Effector memory CD4-positive, alpha-beta T cell (primary cell): ENCODE measurements around the gene DHX34.
"Not testable (repeated sequence)": the region's sequence is repeated elsewhere in the genome, so short reads cannot be mapped to it uniquely, and the experiment has no call there.

Experiments
- DNase-seq, 3 donors: peaks; one replicate each; pipeline ENCODE4 v3.0.0-alpha.2; 2020
- H3K27ac ChIP-seq: 2 replicates; pipeline ENCODE4 v1.7.0; 2013; ENCODE audit warnings: mild to moderate bottlenecking, low read length, moderate library complexity; ENCODE audit not compliant: insufficient read depth, poor library complexity, severe bottlenecking
- H3K27me3 ChIP-seq: replicated peaks from 2 replicates; pipeline ENCODE4 v1.7.0; 2013; ENCODE audit warnings: mild to moderate bottlenecking, low read length; ENCODE audit not compliant: insufficient read depth, control insufficient read depth, poor library complexity, severe bottlenecking
- H3K36me3 ChIP-seq: 2 replicates; pipeline ENCODE4 v1.7.0; 2013; ENCODE audit warnings: mild to moderate bottlenecking, low read length, moderate library complexity; ENCODE audit not compliant: control insufficient read depth, insufficient read depth
- H3K4me1 ChIP-seq: 2 replicates; pipeline ENCODE4 v1.7.0; 2013; ENCODE audit warnings: low read length, mild to moderate bottlenecking; ENCODE audit not compliant: control insufficient read depth, insufficient read depth, poor library complexity, severe bottlenecking
- H3K4me3 ChIP-seq: 2 replicates; pipeline ENCODE4 v1.7.0; 2013; ENCODE audit warnings: low read length, low read depth, mild to moderate bottlenecking; ENCODE audit not compliant: insufficient read depth, poor library complexity, severe bottlenecking
- H3K9me3 ChIP-seq: 2 replicates; pipeline ENCODE4 v1.7.0; 2013; ENCODE audit warnings: mild to moderate bottlenecking, low read length, moderate library complexity; ENCODE audit not compliant: control insufficient read depth

DHX34 gene

DNA sequence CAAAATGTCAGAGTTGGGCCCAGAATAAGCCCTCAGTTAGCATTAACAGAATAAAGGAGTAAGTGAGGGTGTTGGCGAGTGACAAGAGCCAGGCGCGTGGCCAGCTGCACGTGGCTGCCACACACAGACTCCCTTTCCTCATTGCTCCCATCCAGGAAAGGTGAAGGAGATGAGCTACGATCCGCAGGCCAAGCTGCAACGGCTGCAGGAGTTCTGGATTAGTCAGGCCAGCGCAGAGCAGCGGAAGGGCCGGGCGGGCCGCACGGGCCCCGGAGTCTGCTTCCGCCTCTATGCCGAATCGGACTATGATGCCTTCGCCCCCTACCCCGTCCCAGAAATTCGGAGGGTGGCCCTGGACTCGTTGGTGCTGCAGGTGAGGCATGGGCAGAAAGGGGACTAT lies 13.2 kb downstream of the DHX34 start:
- no peak overlapping the region for H3K27ac ChIP-seq
- H3K4me1 ChIP-seq, result no peaks in the 10 kb centered on the region
- H3K36me3 ChIP-seq, result peaks cover 69% of the 10 kb centered on the region
- DNase-seq, result no peak
- no peak overlapping the region for H3K4me3 ChIP-seq
- H3K9me3 ChIP-seq, result no peaks in the 10 kb centered on the region
- no peaks in the 10 kb centered on the region for H3K27me3 ChIP-seq

DNA sequence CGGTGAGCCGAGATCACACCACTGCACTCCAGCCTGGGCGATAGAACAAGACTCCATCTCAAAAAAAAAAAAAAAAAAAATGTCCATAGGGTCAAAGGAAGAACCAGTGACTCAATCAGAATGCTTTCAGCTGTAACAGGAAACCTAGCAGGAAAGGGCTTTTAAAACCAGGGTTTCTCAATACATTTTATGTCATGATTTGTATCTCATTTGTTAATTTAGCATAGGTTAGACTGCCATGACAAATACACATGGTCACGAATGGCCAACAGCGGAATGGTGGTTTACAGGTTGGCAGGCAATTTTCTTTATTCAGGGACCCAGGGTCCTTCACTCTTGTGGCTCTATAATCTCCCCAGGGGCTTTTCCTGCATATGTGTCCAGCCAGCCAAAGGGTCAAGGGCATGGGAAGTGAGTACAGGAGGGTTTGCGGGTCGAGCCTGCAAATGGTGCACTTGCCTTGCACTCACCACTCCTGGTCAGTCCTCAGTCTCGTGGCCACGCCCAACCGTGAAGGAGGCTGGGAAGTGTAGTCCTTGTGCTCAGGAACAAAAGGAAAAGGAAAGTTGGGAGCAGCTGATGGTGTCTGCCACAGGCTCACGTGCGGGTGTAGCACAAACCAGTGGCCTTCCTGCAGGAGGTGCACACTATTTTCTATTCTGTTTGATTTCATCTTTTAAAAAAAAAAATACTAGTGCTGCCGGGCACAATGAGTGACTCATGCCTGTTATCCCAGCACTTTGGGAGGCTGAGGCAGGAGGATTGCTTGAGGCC lies 14.8 kb downstream of the DHX34 start:
- no peaks in the 10 kb centered on the region for H3K27me3 ChIP-seq
- peaks cover 55% of the 10 kb centered on the region for H3K36me3 ChIP-seq
- no peak for DNase-seq
- no peak overlapping the region for H3K4me3 ChIP-seq
- no peak overlapping the region for H3K27ac ChIP-seq
- no peaks in the 10 kb centered on the region for H3K4me1 ChIP-seq
- H3K9me3 ChIP-seq, result no peaks in the 10 kb centered on the region

DNA sequence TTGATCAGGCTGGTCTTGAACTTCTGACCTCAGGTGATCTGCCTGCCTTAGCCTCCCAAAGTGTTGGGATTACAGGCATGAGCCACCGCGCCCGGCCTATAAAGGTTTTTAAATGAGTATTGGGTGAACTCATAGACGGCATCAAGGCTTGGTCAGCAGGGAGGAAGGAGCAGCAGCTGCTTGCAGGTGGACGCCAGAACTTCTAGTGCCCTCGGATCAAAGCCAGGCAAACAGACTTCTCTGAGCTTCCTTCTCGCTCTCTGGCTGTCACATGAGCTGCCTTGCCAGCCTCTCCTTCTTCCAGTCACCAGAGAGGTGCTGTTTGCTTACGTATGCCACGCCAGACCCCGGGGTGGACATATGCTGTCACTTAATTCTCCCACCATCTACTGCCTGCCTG lies 16.3 kb downstream of the DHX34 start:
- not testable (repeated sequence) for DNase-seq, H3K4me1 ChIP-seq, H3K9me3 ChIP-seq, H3K27me3 ChIP-seq, H3K4me3 ChIP-seq, H3K27ac ChIP-seq
- peaks cover 55% of the 10 kb centered on the region for H3K36me3 ChIP-seq

DNA sequence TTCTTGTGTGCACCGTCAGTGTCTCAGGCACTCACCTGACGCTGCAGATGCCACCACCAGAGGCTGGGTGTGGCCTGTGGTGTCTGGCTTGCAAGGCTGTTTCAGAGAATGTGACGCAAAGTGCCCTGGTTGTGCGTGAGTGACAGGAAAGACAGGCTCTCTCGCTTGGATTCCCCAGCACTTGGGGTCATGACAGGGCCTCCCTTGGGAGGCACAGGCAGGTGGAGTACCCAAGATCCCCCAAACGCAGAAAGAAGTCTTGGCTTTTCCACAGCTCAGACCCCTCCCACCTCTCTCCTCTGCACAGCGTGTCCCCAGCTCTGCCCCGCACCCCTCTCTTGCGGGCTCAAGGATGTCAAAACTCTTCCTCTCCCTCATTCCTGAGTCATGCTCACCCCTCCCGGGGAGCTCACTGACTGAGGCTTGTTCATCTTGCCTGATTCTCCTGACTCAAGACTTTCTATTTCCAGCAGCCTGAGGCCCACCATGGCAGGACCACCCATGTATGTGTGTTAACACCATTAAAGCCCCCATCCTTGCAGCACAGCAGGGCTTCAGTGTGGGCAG lies 21.0 kb downstream of the DHX34 start:
- H3K9me3 ChIP-seq, result no peaks in the 10 kb centered on the region
- no peak for DNase-seq
- no peaks in the 10 kb centered on the region for H3K4me1 ChIP-seq
- peaks cover 53% of the 10 kb centered on the region for H3K36me3 ChIP-seq
- H3K27me3 ChIP-seq, result no peaks in the 10 kb centered on the region
- H3K27ac ChIP-seq, result no peak overlapping the region
- H3K4me3 ChIP-seq, result no peak overlapping the region

DNA sequence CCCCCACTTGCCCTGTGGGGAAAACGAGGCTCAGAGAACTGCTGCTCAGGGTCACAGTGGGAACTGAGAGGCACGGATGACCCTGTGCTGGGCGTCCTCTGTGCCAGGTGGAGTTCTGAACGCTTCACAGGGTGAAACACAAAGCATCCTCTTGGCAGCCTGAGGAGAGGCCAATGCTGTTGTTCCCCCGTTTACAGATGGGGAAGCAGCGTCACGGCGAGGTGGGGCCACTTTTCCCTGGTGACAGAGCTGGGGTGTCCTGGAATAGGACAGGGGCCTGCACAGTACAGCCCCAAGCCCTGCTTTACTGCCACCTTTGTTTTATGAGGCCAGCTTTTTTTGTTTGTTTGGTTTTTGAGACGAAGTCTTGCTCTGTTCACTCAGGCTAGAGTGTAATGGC lies 22.1 kb downstream of the DHX34 start:
- no peak overlapping the region for H3K4me3 ChIP-seq
- H3K27me3 ChIP-seq, result no peaks in the 10 kb centered on the region
- no peaks in the 10 kb centered on the region for H3K9me3 ChIP-seq
- H3K36me3 ChIP-seq, result peaks cover 64% of the 10 kb centered on the region
- no peak overlapping the region for H3K27ac ChIP-seq
- H3K4me1 ChIP-seq, result no peaks in the 10 kb centered on the region
- no peak for DNase-seq

DNA sequence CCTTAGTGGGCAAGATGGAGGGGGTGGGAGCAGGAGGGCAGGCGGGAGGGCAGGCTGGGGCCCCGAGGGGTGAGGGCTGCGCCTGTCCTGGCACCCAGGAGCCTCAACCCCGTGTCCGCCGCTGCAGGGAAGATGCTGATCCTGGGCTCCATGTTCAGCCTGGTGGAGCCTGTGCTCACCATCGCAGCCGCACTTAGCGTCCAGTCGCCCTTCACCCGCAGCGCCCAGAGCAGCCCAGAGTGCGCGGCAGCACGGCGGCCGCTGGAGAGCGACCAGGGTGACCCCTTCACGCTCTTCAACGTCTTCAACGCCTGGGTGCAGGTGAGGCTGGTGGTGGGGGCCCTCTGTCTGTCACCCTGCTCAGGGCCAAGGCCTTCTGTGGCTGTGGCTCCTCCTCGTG lies 23.5 kb downstream of the DHX34 start:
- no peaks in the 10 kb centered on the region for H3K27me3 ChIP-seq
- no peaks in the 10 kb centered on the region for H3K4me1 ChIP-seq
- peaks cover 76% of the 10 kb centered on the region for H3K36me3 ChIP-seq
- no peak overlapping the region for H3K27ac ChIP-seq
- H3K4me3 ChIP-seq, result no peak overlapping the region
- no peaks in the 10 kb centered on the region for H3K9me3 ChIP-seq
- DNase-seq, result no peak

DNA sequence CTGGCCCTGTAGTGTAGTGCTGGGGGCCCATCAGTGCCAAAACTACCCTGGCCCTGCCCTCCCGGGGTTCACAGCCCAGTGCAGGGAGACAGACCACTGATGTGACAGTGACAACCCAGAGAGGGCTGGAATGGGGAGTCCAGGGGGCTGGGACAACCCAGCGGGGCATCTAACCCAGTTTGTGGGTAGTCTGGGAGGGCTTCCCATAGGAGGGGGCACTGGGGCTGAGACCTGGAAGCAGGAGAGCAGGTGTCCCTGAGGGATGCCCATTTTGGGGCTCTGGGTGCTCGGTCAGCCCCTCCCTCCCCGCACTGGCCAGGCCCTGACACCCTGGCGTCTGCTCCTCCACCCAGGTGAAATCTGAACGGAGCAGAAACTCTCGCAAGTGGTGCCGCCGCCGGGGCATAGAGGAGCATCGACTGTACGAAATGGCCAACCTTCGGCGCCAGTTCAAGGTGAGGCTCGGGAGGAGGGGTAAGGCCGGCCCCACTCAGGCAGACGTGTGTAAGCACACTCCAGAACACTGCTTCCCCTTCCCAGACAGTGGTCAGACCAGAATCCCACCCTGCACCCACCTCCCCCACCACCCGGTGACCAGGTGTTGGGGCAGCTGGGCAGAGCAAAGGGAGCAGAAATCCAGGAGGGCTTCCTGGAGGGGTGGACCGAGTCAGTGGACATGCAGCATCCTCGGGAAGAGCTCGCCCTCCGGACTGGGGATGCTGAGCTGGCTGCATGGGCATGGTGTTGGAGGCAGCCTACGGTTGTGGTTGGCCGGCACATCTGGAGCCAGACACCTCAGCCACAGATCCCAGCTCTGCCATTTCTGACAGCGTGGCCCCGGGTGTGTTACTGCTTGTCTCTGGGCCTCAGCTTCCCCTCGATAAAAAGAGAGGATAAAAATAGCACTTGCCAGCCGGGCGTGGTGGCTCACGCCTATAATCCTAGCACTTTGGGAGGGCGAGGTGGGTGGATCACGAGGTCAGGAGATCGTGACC lies 24.4 kb downstream of the DHX34 start:
- no peak overlapping the region for H3K4me3 ChIP-seq
- no peak overlapping the region for H3K27ac ChIP-seq
- no peak for DNase-seq
- peaks cover 81% of the 10 kb centered on the region for H3K36me3 ChIP-seq
- no peaks in the 10 kb centered on the region for H3K9me3 ChIP-seq
- H3K27me3 ChIP-seq, result no peaks in the 10 kb centered on the region
- H3K4me1 ChIP-seq, result no peaks in the 10 kb centered on the region

DNA sequence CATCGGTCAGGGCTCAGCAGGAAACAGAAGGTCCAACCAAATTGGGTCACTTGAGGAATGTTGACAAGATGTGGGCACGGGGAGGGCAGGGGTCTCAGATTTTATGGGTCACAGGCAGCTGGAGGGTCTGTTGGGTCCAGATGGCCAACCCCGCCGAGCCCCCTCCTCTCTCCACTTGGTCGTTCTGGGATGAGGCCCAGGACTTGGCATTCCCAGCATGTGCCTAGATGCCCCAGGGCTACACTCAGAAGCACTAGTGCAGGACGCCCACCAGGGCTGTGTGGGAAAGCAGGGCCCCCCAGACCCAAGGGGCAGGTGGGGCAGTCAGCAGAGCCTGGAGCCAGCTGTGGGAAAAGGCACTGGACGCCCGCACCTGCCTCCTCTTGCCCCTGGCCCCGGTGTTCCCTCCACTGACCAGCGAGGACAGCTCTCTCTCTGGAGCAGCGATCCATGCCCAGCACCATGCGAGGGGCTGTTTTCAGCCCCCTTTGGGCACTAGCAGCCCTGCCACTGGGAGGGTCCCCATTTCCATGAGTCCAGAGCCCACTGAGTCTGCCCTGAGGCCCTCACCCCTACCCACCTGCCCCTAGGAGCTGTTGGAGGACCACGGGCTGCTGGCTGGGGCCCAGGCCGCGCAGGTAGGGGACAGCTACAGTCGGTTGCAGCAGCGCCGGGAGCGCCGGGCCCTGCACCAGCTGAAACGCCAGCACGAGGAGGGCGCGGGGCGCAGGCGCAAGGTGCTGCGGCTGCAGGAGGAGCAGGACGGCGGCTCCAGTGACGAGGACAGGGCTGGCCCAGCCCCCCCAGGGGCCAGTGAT lies 26.0 kb downstream of the DHX34 start:
- no peak for DNase-seq
- Histone ChIP-seq H3K27me3 (no peaks in the 10 kb centered on the region), H3K36me3 (peaks cover 77% of the 10 kb centered on the region), H3K27ac (no peak overlapping the region), H3K4me3 (no peak overlapping the region), H3K4me1 (no peaks in the 10 kb centered on the region), H3K9me3 (no peaks in the 10 kb centered on the region)

DNA sequence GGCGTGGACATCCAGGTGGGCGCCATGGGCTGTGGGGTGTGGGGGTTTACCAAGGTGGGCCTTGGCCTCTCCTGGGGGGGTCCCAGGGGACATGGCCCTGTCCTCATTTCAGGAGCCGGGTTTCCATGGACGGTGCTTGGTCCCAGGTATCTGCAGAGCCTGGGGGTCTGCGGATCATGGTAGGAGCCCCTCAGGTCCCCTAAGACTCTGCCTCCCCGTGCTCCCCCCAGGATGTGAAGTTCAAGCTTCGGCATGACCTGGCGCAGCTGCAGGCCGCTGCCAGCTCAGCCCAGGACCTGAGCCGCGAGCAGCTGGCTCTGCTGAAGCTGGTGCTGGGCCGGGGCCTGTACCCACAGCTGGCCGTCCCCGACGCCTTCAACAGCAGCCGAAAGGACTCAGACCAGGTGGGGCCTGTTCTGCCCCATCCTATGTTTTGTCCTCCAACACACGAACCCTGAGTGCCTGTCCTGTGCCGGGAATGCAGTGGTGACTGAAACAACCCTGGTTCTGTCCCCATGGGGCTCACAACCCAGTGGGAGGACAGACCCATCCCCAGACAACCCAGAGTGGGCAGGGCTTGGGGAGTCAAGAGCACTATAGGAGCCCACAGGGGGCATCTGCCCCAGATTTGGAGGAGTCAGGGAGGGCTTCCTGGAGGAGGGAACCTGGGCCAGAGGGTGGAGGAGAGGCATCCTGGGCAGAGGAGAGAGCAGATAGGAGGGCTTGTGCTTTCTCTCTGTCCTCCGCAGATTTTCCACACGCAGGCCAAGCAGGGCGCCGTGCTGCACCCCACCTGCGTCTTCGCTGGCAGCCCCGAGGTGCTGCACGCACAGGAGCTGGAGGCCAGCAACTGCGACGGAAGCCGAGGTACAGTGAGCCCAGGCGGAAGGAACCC lies 26.8 kb downstream of the DHX34 start:
- no peak overlapping the region for H3K4me3 ChIP-seq
- no peak overlapping the region for H3K27ac ChIP-seq
- no peaks in the 10 kb centered on the region for H3K4me1 ChIP-seq
- DNase-seq, result no peak
- H3K9me3 ChIP-seq, result no peaks in the 10 kb centered on the region
- H3K27me3 ChIP-seq, result no peaks in the 10 kb centered on the region
- H3K36me3 ChIP-seq, result peaks cover 80% of the 10 kb centered on the region
